Astrocyte (in vitro differentiated cells and primary cell): ENCODE data around the gene ITCH. TPM values are rescaled to one million over a fixed set of nuclear protein-coding genes. Genes with fewer than 3 reads are reported as not detected.
"Not testable (repeated sequence)": the region's sequence is repeated elsewhere in the genome, so short reads cannot be mapped to it uniquely, and the experiment has no call there.

Experiments
- DNase-seq: peaks from one replicate; pipeline ENCODE4 v3.0.0-alpha.2; 2010; ENCODE audit warnings: low read depth
- FAIRE-seq: peaks from 2 replicates; lab custom pipeline; 2011; peaks lifted over from hg19 to GRCh38; lab: Jason Lieb, UNC
- H2AFZ ChIP-seq: 2 replicates; pipeline ENCODE4 v1.6.0; 2012; ENCODE audit warnings: low read depth, low read length, inconsistent platforms
- H3K27ac ChIP-seq: 2 replicates; pipeline ENCODE4 v1.5.1; 2011; ENCODE audit warnings: low read depth, low read length, inconsistent platforms
- H3K27me3 ChIP-seq: 2 replicates; pipeline ENCODE4 v1.6.0; 2011; ENCODE audit warnings: low read length, inconsistent platforms; ENCODE audit not compliant: insufficient read depth
- H3K36me3 ChIP-seq: 2 replicates; pipeline ENCODE4 v1.5.1; 2011; ENCODE audit warnings: low read length, inconsistent platforms; ENCODE audit not compliant: insufficient read depth
- H3K4me1 ChIP-seq: 2 replicates; pipeline ENCODE4 v1.5.1; 2011; ENCODE audit warnings: low read length, inconsistent platforms; ENCODE audit not compliant: insufficient read depth
- H3K4me2 ChIP-seq: 2 replicates; pipeline ENCODE4 v1.6.0; 2012; ENCODE audit warnings: low read length, inconsistent platforms
- H3K4me3 ChIP-seq: 2 replicates; pipeline ENCODE4 v1.5.1; 2011; ENCODE audit warnings: low read depth, mild to moderate bottlenecking, low read length, inconsistent platforms; ENCODE audit not compliant: insufficient read depth
- H3K79me2 ChIP-seq: 2 replicates; pipeline ENCODE4 v1.6.0; 2012; ENCODE audit warnings: mild to moderate bottlenecking, low read length, inconsistent platforms; ENCODE audit not compliant: insufficient read depth
- H3K9ac ChIP-seq: 2 replicates; pipeline ENCODE4 v1.6.0; 2012; ENCODE audit warnings: mild to moderate bottlenecking, low read length, inconsistent platforms
- H3K9me3 ChIP-seq: 2 replicates; pipeline ENCODE4 v1.5.1; 2012; ENCODE audit warnings: low read depth, mild to moderate bottlenecking, low read length, inconsistent platforms; ENCODE audit not compliant: insufficient read depth
- H4K20me1 ChIP-seq: 2 replicates; pipeline ENCODE4 v1.6.0; 2012; ENCODE audit warnings: low read length, inconsistent platforms; ENCODE audit not compliant: insufficient read depth
- H3K27ac Mint-ChIP-seq: one replicate; pipeline ENCODE4 v1.8.0; 2021; ENCODE audit warnings: mild to moderate bottlenecking, mixed read lengths; ENCODE audit not compliant: unreplicated experiment
- H3K27me3 Mint-ChIP-seq: one replicate; pipeline ENCODE4 v1.8.0; 2021; ENCODE audit warnings: low read depth, mixed read lengths; ENCODE audit not compliant: unreplicated experiment
- H3K36me3 Mint-ChIP-seq: one replicate; pipeline ENCODE4 v1.8.0; 2021; ENCODE audit warnings: low read depth, mixed read lengths; ENCODE audit not compliant: unreplicated experiment
- H3K4me1 Mint-ChIP-seq: one replicate; pipeline ENCODE4 v1.8.0; 2021; ENCODE audit warnings: low read depth, mixed read lengths; ENCODE audit not compliant: unreplicated experiment
- H3K4me3 Mint-ChIP-seq: one replicate; pipeline ENCODE4 v1.8.0; 2021; ENCODE audit warnings: mild to moderate bottlenecking, moderate library complexity, mixed read lengths; ENCODE audit not compliant: unreplicated experiment
- H3K9me3 Mint-ChIP-seq: one replicate; pipeline ENCODE4 v1.8.0; 2021; ENCODE audit warnings: mild to moderate bottlenecking, mixed read lengths; ENCODE audit not compliant: unreplicated experiment
- EZH2 ChIP-seq: IDR thresholded peaks from 2 replicates; pipeline ENCODE4 v1.6.1; 2012; ENCODE audit warnings: mild to moderate bottlenecking, low read length, inconsistent platforms; ENCODE audit not compliant: insufficient read depth
- total RNA-seq: library from RNA; stranded (reverse); gene quantifications from 2 replicates; pipeline ENCODE4 v1.2.1, GENCODE V29; 2021
- TF ChIP-seq, protein P1 (sequence below): IDR thresholded peaks from 2 replicates; pipeline ENCODE4 v1.5.1; 2011; ENCODE audit warnings: low read depth, mild to moderate bottlenecking, inconsistent platforms, low read length, moderate library complexity; ENCODE audit not compliant: insufficient read depth

The ITCH gene
- total RNA-seq, 1 donor from 2014 or later, result 79.0 TPM

GRCh38 chr20:34367155-34367554 is 4.1 kb downstream of the ITCH start:
- H3K4me3 Mint-ChIP-seq, result peak overlapping the region; percentile 51
- TF ChIP-seq, protein P1, sequence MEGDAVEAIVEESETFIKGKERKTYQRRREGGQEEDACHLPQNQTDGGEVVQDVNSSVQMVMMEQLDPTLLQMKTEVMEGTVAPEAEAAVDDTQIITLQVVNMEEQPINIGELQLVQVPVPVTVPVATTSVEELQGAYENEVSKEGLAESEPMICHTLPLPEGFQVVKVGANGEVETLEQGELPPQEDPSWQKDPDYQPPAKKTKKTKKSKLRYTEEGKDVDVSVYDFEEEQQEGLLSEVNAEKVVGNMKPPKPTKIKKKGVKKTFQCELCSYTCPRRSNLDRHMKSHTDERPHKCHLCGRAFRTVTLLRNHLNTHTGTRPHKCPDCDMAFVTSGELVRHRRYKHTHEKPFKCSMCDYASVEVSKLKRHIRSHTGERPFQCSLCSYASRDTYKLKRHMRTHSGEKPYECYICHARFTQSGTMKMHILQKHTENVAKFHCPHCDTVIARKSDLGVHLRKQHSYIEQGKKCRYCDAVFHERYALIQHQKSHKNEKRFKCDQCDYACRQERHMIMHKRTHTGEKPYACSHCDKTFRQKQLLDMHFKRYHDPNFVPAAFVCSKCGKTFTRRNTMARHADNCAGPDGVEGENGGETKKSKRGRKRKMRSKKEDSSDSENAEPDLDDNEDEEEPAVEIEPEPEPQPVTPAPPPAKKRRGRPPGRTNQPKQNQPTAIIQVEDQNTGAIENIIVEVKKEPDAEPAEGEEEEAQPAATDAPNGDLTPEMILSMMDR, result no peak
- no peak for TF ChIP-seq EZH2
- H3K36me3 Mint-ChIP-seq, result peaks cover 29% of the 10 kb centered on the region
- peaks cover 32% of the 10 kb centered on the region for H3K4me1 Mint-ChIP-seq
- Histone ChIP-seq H3K9ac (no peak overlapping the region), H3K36me3 (peaks cover 14% of the 10 kb centered on the region), H3K27me3 (no peaks in the 10 kb centered on the region), H3K9me3 (no peaks in the 10 kb centered on the region), H3K4me2 (peak overlapping the region; percentile 25), H3K79me2 (peaks cover 86% of the 10 kb centered on the region), H2AFZ (no peak overlapping the region), H3K27ac (no peak overlapping the region), H3K4me1 (peaks cover 12% of the 10 kb centered on the region), H4K20me1 (peaks cover 69% of the 10 kb centered on the region), H3K4me3 (no peak overlapping the region)
- H3K27me3 Mint-ChIP-seq, result no peaks in the 10 kb centered on the region
- no peak overlapping the region for H3K27ac Mint-ChIP-seq
- FAIRE-seq (no peak), DNase-seq (no peak)
- H3K9me3 Mint-ChIP-seq, result no peaks in the 10 kb centered on the region

DNA sequence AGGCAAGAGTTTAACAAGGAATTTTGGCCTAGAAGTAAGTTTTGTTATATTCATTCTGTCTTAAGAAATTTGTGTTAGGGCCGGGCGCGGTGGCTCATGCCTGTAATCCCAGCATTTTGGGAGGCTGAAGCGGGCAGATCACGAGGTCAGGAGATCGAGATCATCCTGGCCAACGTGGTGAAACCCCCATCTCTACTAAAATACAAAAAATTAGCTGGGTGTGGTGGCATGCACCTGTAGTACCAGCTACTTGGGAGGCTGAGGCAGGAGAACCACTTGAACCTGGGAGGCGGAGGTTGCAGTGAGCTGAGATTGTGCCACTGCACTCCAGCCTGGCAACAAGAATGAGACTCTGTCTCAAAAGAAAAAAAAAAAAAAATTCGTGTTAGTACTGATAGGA is 4.8 kb downstream of the ITCH start:
- not testable (repeated sequence) for H3K27me3 Mint-ChIP-seq, H3K27me3 ChIP-seq, H3K4me3 Mint-ChIP-seq, DNase-seq, H3K4me1 ChIP-seq, H3K9me3 ChIP-seq, FAIRE-seq, H3K9ac ChIP-seq, H3K27ac ChIP-seq, H2AFZ ChIP-seq, H3K4me3 ChIP-seq, H3K9me3 Mint-ChIP-seq
- peaks cover 91% of the 10 kb centered on the region for H3K79me2 ChIP-seq
- peaks cover 32% of the 10 kb centered on the region for H3K4me1 Mint-ChIP-seq
- peaks cover 75% of the 10 kb centered on the region for H4K20me1 ChIP-seq
- H3K27ac Mint-ChIP-seq, result peak overlapping the region; percentile 19
- H3K4me2 ChIP-seq, result peak overlapping the region; percentile 25
- H3K36me3 ChIP-seq, result peaks cover 14% of the 10 kb centered on the region
- peaks cover 29% of the 10 kb centered on the region for H3K36me3 Mint-ChIP-seq

DNA sequence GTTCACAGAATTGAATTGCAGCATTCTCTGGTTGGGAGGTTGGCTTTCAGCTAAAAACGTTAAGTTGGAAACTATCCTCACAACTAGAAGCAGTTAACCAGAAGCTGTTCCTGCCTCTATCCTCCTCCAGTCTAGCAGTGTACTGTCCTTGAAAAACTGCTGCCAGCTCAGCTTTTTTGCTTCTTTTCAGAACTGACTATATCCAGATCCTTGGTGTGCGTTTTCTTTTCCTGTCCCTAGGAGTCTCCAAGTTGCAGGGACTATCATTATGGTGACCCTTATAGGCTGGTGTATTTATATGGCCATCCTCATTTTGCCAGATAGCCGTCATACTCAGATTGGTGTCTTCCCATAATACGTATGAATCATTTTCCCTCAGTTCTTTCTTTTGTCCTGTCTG is 5.5 kb downstream of the ITCH start:
- Mint-ChIP-seq H3K4me1 (peaks cover 32% of the 10 kb centered on the region), H3K27ac (no peak overlapping the region), H3K36me3 (peaks cover 29% of the 10 kb centered on the region), H3K27me3 (no peaks in the 10 kb centered on the region), H3K4me3 (no peak overlapping the region), H3K9me3 (no peaks in the 10 kb centered on the region)
- Histone ChIP-seq H2AFZ (no peak overlapping the region), H3K27ac (no peak overlapping the region), H3K9ac (no peak overlapping the region), H3K4me1 (peaks cover 9% of the 10 kb centered on the region), H3K4me3 (no peak overlapping the region), H3K36me3 (peaks cover 14% of the 10 kb centered on the region), H3K4me2 (no peak overlapping the region), H3K79me2 (peaks cover 93% of the 10 kb centered on the region), H3K27me3 (no peaks in the 10 kb centered on the region), H3K9me3 (no peaks in the 10 kb centered on the region), H4K20me1 (peaks cover 81% of the 10 kb centered on the region)
- FAIRE-seq, result no peak
- TF ChIP-seq, protein P1, result no peak
- no peak for TF ChIP-seq EZH2
- no peak for DNase-seq
